A673 (cell line): Measurements from ENCODE around the gene SDK1. TPM values are rescaled to one million over a fixed set of nuclear protein-coding genes. Genes with fewer than 3 reads are reported as not detected.

Experiments
- BruUV-seq: library from RNA; stranded (reverse); fragments of 400-500 nt; replicated peaks from 2 replicates; lab custom pipeline; 2021; lab: Mats Ljungman, UMichigan
- CTCF ChIA-PET: fragments of 300-600 bp; sonication (Branson Sonifier 250); formaldehyde crosslinking; loops from one replicate; lab custom pipeline; 2022; ENCODE audit warnings: antibody characterized with exemption; lab: Charles Lee
- POLR2A ChIA-PET: fragments of 300-600 bp; sonication (Branson Sonifier 250); formaldehyde crosslinking; loops from one replicate; lab custom pipeline; 2022; ENCODE audit warnings: antibody characterized with exemption; ENCODE audit not compliant: low non-redundant PET; lab: Charles Lee
- DNase-seq: peaks from one replicate; pipeline ENCODE4 v3.0.0-alpha.2; 2015; ENCODE audit warnings: low spot score
- H3K27ac ChIP-seq: fragments of 200-600 bp; sonication (generic); 2 replicates; pipeline ENCODE4 v1.5.1; 2016; ENCODE audit warnings: mixed run types, low read depth, mild to moderate bottlenecking, mixed read lengths, antibody characterized with exemption, low read length; ENCODE audit not compliant: poor library complexity, severe bottlenecking
- H3K27me3 ChIP-seq: fragments of 200-600 bp; sonication (generic); replicated peaks from 2 replicates; pipeline ENCODE4 v1.6.1; 2017; ENCODE audit warnings: mixed run types, low read depth, mild to moderate bottlenecking, mixed read lengths, antibody characterized with exemption, low read length; ENCODE audit not compliant: insufficient read depth, poor library complexity
- H3K36me3 ChIP-seq: fragments of 200-600 bp; sonication (generic); 2 replicates; pipeline ENCODE4 v1.6.1; 2016; ENCODE audit warnings: mixed run types, mild to moderate bottlenecking, mixed read lengths, antibody characterized with exemption, low read length; ENCODE audit not compliant: insufficient read depth, poor library complexity, severe bottlenecking
- H3K4me1 ChIP-seq: fragments of 200-600 bp; sonication (generic); 2 replicates; pipeline ENCODE4 v1.6.1; 2017; ENCODE audit warnings: mixed run types, mild to moderate bottlenecking, mixed read lengths, antibody characterized with exemption, low read length; ENCODE audit not compliant: insufficient read depth, poor library complexity, severe bottlenecking
- H3K4me3 ChIP-seq: fragments of 200-600 bp; sonication (generic); 2 replicates; pipeline ENCODE4 v1.5.1; 2016; ENCODE audit warnings: low read depth, mixed run types, mild to moderate bottlenecking, mixed read lengths, low read length; ENCODE audit not compliant: poor library complexity, severe bottlenecking
- H3K9me3 ChIP-seq: fragments of 200-600 bp; sonication (generic); 2 replicates; pipeline ENCODE4 v1.6.1; 2016; ENCODE audit warnings: mixed run types, low read depth, mild to moderate bottlenecking, mixed read lengths, antibody characterized with exemption, low read length; ENCODE audit not compliant: poor library complexity, severe bottlenecking
- CTCF ChIP-seq: fragments of 300-800, 200-600 bp; sonication (generic); conservative IDR thresholded peaks from 2 replicates; pipeline ENCODE4 v1.5.1; 2017; ENCODE audit warnings: low read depth, mild to moderate bottlenecking, antibody characterized with exemption, low read length, moderate library complexity, mixed read lengths
- EZH2 ChIP-seq: fragments of 200-600 bp; sonication (generic); IDR thresholded peaks from 2 replicates; pipeline ENCODE4 v1.6.1; 2017; ENCODE audit warnings: borderline replicate concordance, low read depth, mild to moderate bottlenecking, mixed read lengths, antibody characterized with exemption, low read length; ENCODE audit not compliant: poor library complexity, severe bottlenecking
- intact Hi-C: fragments of 100-400 bp; cut with micrococcal nuclease; formaldehyde crosslinking; loops from one replicate; pipeline ENCODE4 v1.10.0; 2022; ENCODE audit not compliant: unreplicated experiment
- total RNA-seq: library from RNA; stranded (reverse); gene quantifications from 2 replicates; pipeline ENCODE4 v1.2.3, GENCODE V29; 2021

Gene SDK1
- total RNA-seq, 1 experiment from 2014 or later = 14.7 TPM

GRCh38 chr7:3710531-3710930 is 409.5 kb downstream of the SDK1 start:
- no peak overlapping the region for H3K4me3 ChIP-seq
- H3K36me3 ChIP-seq = no peaks in the 10 kb centered on the region
- ChIA-PET CTCF (no interaction called here), POLR2A (no interaction called here)
- DNase-seq = no peak
- no peaks in the 10 kb centered on the region for H3K27me3 ChIP-seq
- no peak overlapping the region for H3K27ac ChIP-seq
- intact Hi-C loops = no loop called here
- BruUV-seq = no TSS peak
- H3K9me3 ChIP-seq = no peaks in the 10 kb centered on the region
- TF ChIP-seq EZH2 (no peak), CTCF (no peak)
- no peaks in the 10 kb centered on the region for H3K4me1 ChIP-seq

- Histone ChIP-seq H3K27me3 (no peaks in the 10 kb centered on the region), H3K9me3 (no peaks in the 10 kb centered on the region), H3K36me3 (no peaks in the 10 kb centered on the region), H3K4me3 (no peak overlapping the region), H3K4me1 (no peaks in the 10 kb centered on the region), H3K27ac (no peak overlapping the region)
- BruUV-seq = no TSS peak
- DNase-seq = no peak
- POLR2A ChIA-PET = no interaction called here
- TF ChIP-seq EZH2 = no peak
- no peak for TF ChIP-seq CTCF
- intact Hi-C loops = no loop called here
- CTCF ChIA-PET = no interaction called here
Measured at GRCh38 chr7:3712841-3713240, 411.8 kb downstream of the SDK1 start.

DNA sequence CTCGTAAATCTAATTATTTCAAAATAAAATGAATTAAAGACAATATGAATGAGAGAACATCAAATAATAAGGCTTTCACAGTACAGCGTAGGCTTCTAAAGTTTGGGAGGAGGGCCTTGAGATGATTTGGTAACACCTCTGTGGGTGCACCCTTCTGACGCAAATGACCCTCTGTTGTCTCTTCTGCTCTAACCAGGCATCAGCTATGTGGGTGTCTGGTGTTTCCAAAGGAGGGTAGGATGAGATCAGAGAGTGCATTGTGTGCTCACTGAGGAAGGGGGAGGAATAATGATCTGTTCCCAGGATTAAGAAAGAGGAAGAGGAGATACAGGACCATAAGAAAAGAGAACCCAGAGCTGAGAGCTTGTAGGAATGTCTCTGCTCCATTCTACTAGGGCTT is 420.4 kb downstream of the SDK1 start:
- intact Hi-C loops = no loop called here
- ChIA-PET CTCF (no interaction called here), POLR2A (no interaction called here)
- TF ChIP-seq EZH2 (no peak), CTCF (no peak)
- Histone ChIP-seq H3K4me3 (no peak overlapping the region), H3K27ac (no peak overlapping the region), H3K4me1 (peaks cover 9% of the 10 kb centered on the region), H3K36me3 (no peaks in the 10 kb centered on the region), H3K27me3 (no peaks in the 10 kb centered on the region), H3K9me3 (no peaks in the 10 kb centered on the region)
- BruUV-seq = no TSS peak
- no peak for DNase-seq
